Neuronal stem cell (in vitro differentiated cells): ENCODE results near the gene HOXD4.
A peak's percentile ranks its signal among the peaks of the same experiment; 100 is the strongest.

Experiments used
- DNase-seq: peaks from one replicate; pipeline ENCODE4 v3.0.0-alpha.2; 2013; ENCODE audit warnings: low spot score
- H2AFZ ChIP-seq: one replicate; pipeline ENCODE4 v1.6.1; 2013; ENCODE audit warnings: mild to moderate bottlenecking, low read length, inconsistent platforms
- H2AK5ac ChIP-seq: 2 replicates; pipeline ENCODE4 v1.6.1; 2013; ENCODE audit warnings: low read depth, mild to moderate bottlenecking, inconsistent platforms, low read length, moderate library complexity, mixed read lengths
- H2BK120ac ChIP-seq: 2 replicates; pipeline ENCODE4 v1.6.1; 2013; ENCODE audit warnings: low read depth, mild to moderate bottlenecking, inconsistent platforms, low read length, moderate library complexity, mixed read lengths
- H2BK12ac ChIP-seq: one replicate; pipeline ENCODE4 v1.6.1; 2013; ENCODE audit warnings: low read length, inconsistent platforms
- H2BK15ac ChIP-seq: 2 replicates; pipeline ENCODE4 v1.6.1; 2013; ENCODE audit warnings: mild to moderate bottlenecking, low read length, inconsistent platforms, mixed read lengths
- H2BK5ac ChIP-seq: one replicate; pipeline ENCODE4 v1.6.1; 2013; ENCODE audit warnings: inconsistent platforms, mild to moderate bottlenecking, low read length, moderate library complexity
- H3K14ac ChIP-seq: one replicate; pipeline ENCODE4 v1.6.1; 2013; ENCODE audit warnings: low read length, inconsistent platforms
- H3K18ac ChIP-seq: 2 replicates; pipeline ENCODE4 v1.6.1; 2013; ENCODE audit warnings: low read length, inconsistent platforms
- H3K23ac ChIP-seq: 2 replicates; pipeline ENCODE4 v1.6.1; 2013; ENCODE audit warnings: low read depth, mild to moderate bottlenecking, mixed read lengths, low read length, inconsistent platforms; ENCODE audit not compliant: poor library complexity
- H3K27ac ChIP-seq: replicated peaks from 3 replicates; pipeline ENCODE4 v1.5.1; 2013; ENCODE audit warnings: low read length, inconsistent platforms
- H3K27me3 ChIP-seq, 3 experiments: 2 replicates each; pipeline ENCODE4 v1.6.1; 2013; ENCODE audit warnings: low read length in 3 of 3, mild to moderate bottlenecking in 2 of 3, inconsistent platforms in 1 of 3, low read depth in 1 of 3, mixed read lengths in 1 of 3, moderate library complexity in 1 of 3; ENCODE audit not compliant: control insufficient read depth in 3 of 3, insufficient read depth in 3 of 3
- H3K36me3 ChIP-seq, 2 donors: replicated peaks in 1 of 2; 2 replicates each; pipeline ENCODE4 v1.6.1; 2013; ENCODE audit warnings: low read length in 2 of 2; ENCODE audit not compliant: control insufficient read depth in 2 of 2, insufficient read depth in 2 of 2
- H3K4ac ChIP-seq: 2 replicates; pipeline ENCODE4 v1.6.1; 2013; ENCODE audit warnings: inconsistent platforms, mild to moderate bottlenecking, low read length, moderate library complexity
- H3K4me1 ChIP-seq, 2 donors: 1 replicate in 1 of 2; 2 replicates in 1 of 2; pipeline ENCODE4 v1.6.1; 2013; ENCODE audit warnings: low read length in 2 of 2, low read depth in 1 of 2; ENCODE audit not compliant: control insufficient read depth in 2 of 2, insufficient read depth in 1 of 2
- H3K4me2 ChIP-seq: one replicate; pipeline ENCODE4 v1.6.1; 2013; ENCODE audit warnings: mild to moderate bottlenecking, low read length, inconsistent platforms; ENCODE audit not compliant: insufficient read depth, poor library complexity, severe bottlenecking
- H3K4me3 ChIP-seq, 2 donors: 2 replicates each; pipeline ENCODE4 v1.5.1; 2013; ENCODE audit warnings: low read length in 2 of 2, mild to moderate bottlenecking in 2 of 2, inconsistent platforms in 1 of 2, moderate library complexity in 1 of 2
- H3K79me1 ChIP-seq: one replicate; pipeline ENCODE4 v1.6.1; 2013; ENCODE audit warnings: low read depth, mild to moderate bottlenecking, inconsistent platforms, low read length, moderate library complexity
- H3K9ac ChIP-seq: one replicate; pipeline ENCODE4 v1.6.1; 2013; ENCODE audit warnings: mild to moderate bottlenecking, low read depth, low read length, inconsistent platforms; ENCODE audit not compliant: poor library complexity
- H3K9me3 ChIP-seq, 2 donors: replicated peaks in 1 of 2; 2 replicates each; pipeline versions ENCODE3 to v1.6.1; 2013; ENCODE audit warnings: low read length in 2 of 2, mild to moderate bottlenecking in 2 of 2, inconsistent platforms in 1 of 2, low read depth in 1 of 2, mixed read lengths in 1 of 2, moderate library complexity in 1 of 2; ENCODE audit not compliant: control insufficient read depth in 2 of 2, insufficient read depth in 1 of 2
- H4K8ac ChIP-seq: one replicate; pipeline ENCODE4 v1.6.1; 2013; ENCODE audit warnings: low read depth, mild to moderate bottlenecking, inconsistent platforms, low read length, moderate library complexity
- H4K91ac ChIP-seq: one replicate; pipeline ENCODE4 v1.6.1; 2013; ENCODE audit warnings: low read length, low read depth, mild to moderate bottlenecking, inconsistent platforms; ENCODE audit not compliant: poor library complexity
- WGBS, 2 donors: extraction: QIAGEN DNeasy Blood & Tissue Kit; methylation state at CpG; one replicate each; pipeline ENCODE4 v1.1.7; 2013; ENCODE audit warnings: missing lambda C conversion rate in 2 of 2, mixed read lengths in 1 of 2; ENCODE audit not compliant: insufficient read length in 2 of 2, insufficient replicate concordance in 1 of 2; ENCODE audit errors: extremely low coverage in 2 of 2; 5-methylcytosine and 5-hydroxymethylcytosine counted together

The HOXD4 gene

GRCh38 chr2:176160986-176161824, 9.9 kb downstream of the HOXD4 start:
- no peak overlapping the region for H4K8ac ChIP-seq
- no peak overlapping the region for H3K18ac ChIP-seq
- H3K23ac ChIP-seq: no peak overlapping the region
- no peak overlapping the region for H3K4ac ChIP-seq
- no peak overlapping the region for H3K27ac ChIP-seq
- H3K9ac ChIP-seq: no peak overlapping the region
- peaks cover 0 to 16% of the 10 kb centered on the region in 2 donors for H3K4me1 ChIP-seq
- no peak overlapping the region for H2AFZ ChIP-seq
- no peak for DNase-seq
- no peak overlapping the region for H3K14ac ChIP-seq
- H2BK5ac ChIP-seq: no peak overlapping the region
- no peak overlapping the region for H2BK12ac ChIP-seq
- no peak overlapping the region for H3K4me3 ChIP-seq
- no CpG with 5 or more reads among the region's 22 CpGs for WGBS, 2 donors
- H4K91ac ChIP-seq: no peak overlapping the region
- no peak overlapping the region for H2AK5ac ChIP-seq
- no peak overlapping the region for H2BK15ac ChIP-seq
- H3K36me3 ChIP-seq: no peaks in the 10 kb centered on the region
- H2BK120ac ChIP-seq: no peak overlapping the region
- peaks cover 13 to 18% of the 10 kb centered on the region in 2 donors for H3K9me3 ChIP-seq
- peaks cover 80 to 100% (median 100%) of the 10 kb centered on the region in 3 experiments for H3K27me3 ChIP-seq
- no peaks in the 10 kb centered on the region for H3K79me1 ChIP-seq
- H3K4me2 ChIP-seq: no peak overlapping the region

- DNase-seq: no peak
- H3K9ac ChIP-seq: no peak overlapping the region
Observed at GRCh38 chr2:176161825-176162626, 10.7 kb downstream of the HOXD4 start.

GRCh38 chr2:176162911-176163671, 11.7 kb downstream of the HOXD4 start:
- WGBS, 2 donors: no CpG with 5 or more reads among the region's 29 CpGs
- H3K4me2 ChIP-seq: no peak overlapping the region
- no peak overlapping the region for H2BK120ac ChIP-seq

More at GRCh38 chr2:176161825-176162626, 10.7 kb downstream of the HOXD4 start:
- WGBS, 2 donors: no CpG with 5 or more reads among the region's 22 CpGs
- no peak overlapping the region for H2AFZ ChIP-seq
- no peak overlapping the region for H4K91ac ChIP-seq
- peaks cover 13 to 16% of the 10 kb centered on the region in 2 donors for H3K9me3 ChIP-seq
- no peak overlapping the region for H4K8ac ChIP-seq
- no peak overlapping the region for H3K18ac ChIP-seq
- H2BK15ac ChIP-seq: no peak overlapping the region
- no peak overlapping the region for H3K4me3 ChIP-seq
- no peak overlapping the region for H2BK120ac ChIP-seq
- no peak overlapping the region for H2BK5ac ChIP-seq
- H3K27me3 ChIP-seq: peaks cover 72 to 100% (median 98%) of the 10 kb centered on the region in 3 experiments
- no peak overlapping the region for H3K4me2 ChIP-seq
- H3K4ac ChIP-seq: no peak overlapping the region
- no peak overlapping the region for H2BK12ac ChIP-seq
- H3K36me3 ChIP-seq: no peaks in the 10 kb centered on the region
- H3K4me1 ChIP-seq: peaks cover 0 to 16% of the 10 kb centered on the region in 2 donors
- peak overlapping the region; percentile 52 for H3K23ac ChIP-seq
- H3K27ac ChIP-seq: no peak overlapping the region
- H3K14ac ChIP-seq: no peak overlapping the region
- H2AK5ac ChIP-seq: no peak overlapping the region
- no peaks in the 10 kb centered on the region for H3K79me1 ChIP-seq

More at GRCh38 chr2:176162911-176163671, 11.7 kb downstream of the HOXD4 start:
- Histone ChIP-seq H3K14ac (no peak overlapping the region), H3K27me3 (peaks cover 62 to 100% (median 95%) of the 10 kb centered on the region in 3 experiments), H3K23ac (no peak overlapping the region), H3K27ac (no peak overlapping the region), H2BK12ac (no peak overlapping the region), H2BK15ac (no peak overlapping the region), H3K9ac (no peak overlapping the region), H3K18ac (no peak overlapping the region), H4K91ac (no peak overlapping the region), H3K79me1 (no peaks in the 10 kb centered on the region), H4K8ac (no peak overlapping the region), H3K36me3 (no peaks in the 10 kb centered on the region), H2AFZ (no peak overlapping the region), H3K4me1 (peaks cover 0 to 11% of the 10 kb centered on the region in 2 donors), H2BK5ac (no peak overlapping the region), H3K9me3 (peaks cover 13 to 18% of the 10 kb centered on the region in 2 donors), H3K4me3 (no peak overlapping the region), H2AK5ac (no peak overlapping the region), H3K4ac (no peak overlapping the region)
- no peak for DNase-seq
